GM12878 (cell line): ENCODE measurements around the gene CINP.

ENCODE experiments used
- CTCF ChIP-seq, 3 experiments: IDR thresholded peaks in 2 of 3; conservative IDR thresholded peaks in 1 of 3; 2 replicates each; pipeline ENCODE4 v1.5.1; 2011; ENCODE audit warnings: low read depth in 3 of 3, low read length in 3 of 3, mild to moderate bottlenecking in 3 of 3, control low read depth in 2 of 3, moderate library complexity in 2 of 3, inconsistent platforms in 1 of 3, mixed read lengths in 1 of 3; ENCODE audit not compliant: control insufficient read depth in 2 of 3, insufficient read depth in 1 of 3; ENCODE audit errors: extremely low read depth in 1 of 3
- NFXL1 ChIP-seq: fragments of 450-650 bp; IDR thresholded peaks from 2 replicates; pipeline ENCODE4 v1.6.1; 2017; ENCODE audit warnings: antibody characterized with exemption, mild to moderate bottlenecking, borderline replicate concordance
- ZNF274 ChIP-seq: IDR thresholded peaks from one replicate; pipeline ENCODE4 v1.8.0; 2011; ENCODE audit not compliant: insufficient read length, insufficient read depth

GRCh38 chr14:102360388-102360787 is 2.3 kb downstream of the CINP start:
- TF ChIP-seq ZNF274 (no peak), CTCF (IDR thresholded peaks at IDR 0.05 in 2 of 3, conservative IDR thresholded peaks at IDR 0.05 in 1 of 3; ENCODE audit: control insufficient read depth in 2 of 3, extremely low read depth in 1 of 3, insufficient read depth in 1 of 3, low read depth in 3 of 3, low read length in 3 of 3) (no peak), NFXL1 (no peak)
